SK-N-SH treated with all-trans-retinoic acid at 6 μM for 48 hours (cell line): ENCODE measurements around the gene DHDDS.

ENCODE experiments used
- ATAC-seq: fragments of 200-7000 bp; cut with Tn5 transposase; 3 replicates; pipeline ENCODE4 v1.9.1; 2020; ENCODE audit warnings: mild to moderate bottlenecking, moderate library complexity
- ARNTL ChIP-seq: fragments of 450-650 bp; formaldehyde crosslinking; IDR thresholded peaks from 2 replicates; pipeline ENCODE4 v1.5.0; 2020; ENCODE audit warnings: low read depth, mild to moderate bottlenecking, moderate library complexity, borderline replicate concordance
- BACH2 ChIP-seq: fragments of 250-450 bp; sonication (Bioruptor Pico); IDR thresholded peaks from 2 replicates; pipeline ENCODE4 v1.9.0; 2021; ENCODE audit warnings: mild to moderate bottlenecking, borderline replicate concordance
- CREB5 ChIP-seq: fragments of 250-450 bp; sonication (Bioruptor Pico); IDR thresholded peaks from 2 replicates; pipeline ENCODE4 v1.5.1; 2020; ENCODE audit warnings: low read depth, mild to moderate bottlenecking, moderate library complexity
- CSDC2 ChIP-seq: fragments of 250-450 bp; sonication (Bioruptor Pico); IDR thresholded peaks from 2 replicates; pipeline ENCODE4 v1.5.0; 2020; ENCODE audit warnings: mild to moderate bottlenecking, moderate library complexity
- CSRNP3 ChIP-seq: fragments of 250-450 bp; sonication (Bioruptor Pico); IDR thresholded peaks from 2 replicates; pipeline ENCODE4 v1.5.1; 2021; ENCODE audit warnings: mild to moderate bottlenecking, moderate library complexity
- GLIS3 ChIP-seq: fragments of 250-450 bp; sonication (Bioruptor Pico); IDR thresholded peaks from 2 replicates; pipeline ENCODE4 v1.5.0; 2020; ENCODE audit warnings: mild to moderate bottlenecking, moderate library complexity
- OSR1 ChIP-seq: fragments of 250-450 bp; sonication (Bioruptor Pico); IDR thresholded peaks from 2 replicates; pipeline ENCODE4 v1.8.0; 2022; ENCODE audit warnings: moderate library complexity, mild to moderate bottlenecking, inconsistent platforms
- PATZ1 ChIP-seq: fragments of 250-450 bp; sonication (Bioruptor Pico); IDR thresholded peaks from 2 replicates; pipeline ENCODE4 v1.8.0; 2020; ENCODE audit warnings: mild to moderate bottlenecking, moderate library complexity, borderline replicate concordance
- POU6F1 ChIP-seq: fragments of 250-450 bp; sonication (Bioruptor Pico); IDR thresholded peaks from 2 replicates; pipeline ENCODE4 v1.8.0; 2021; ENCODE audit warnings: low read depth, mild to moderate bottlenecking, moderate library complexity, borderline replicate concordance
- PPARA ChIP-seq: fragments of 250-450 bp; sonication (Bioruptor Pico); IDR thresholded peaks from 2 replicates; pipeline ENCODE4 v1.5.0; 2020; ENCODE audit warnings: mild to moderate bottlenecking, borderline replicate concordance
- RARB ChIP-seq: fragments of 250-450 bp; sonication (Bioruptor Pico); IDR thresholded peaks from 2 replicates; pipeline ENCODE4 v1.8.0; 2021; ENCODE audit warnings: mild to moderate bottlenecking, moderate library complexity
- SNAI2 ChIP-seq: fragments of 250-450 bp; sonication (Bioruptor Pico); IDR thresholded peaks from 2 replicates; pipeline ENCODE4 v1.5.0; 2020; ENCODE audit warnings: mild to moderate bottlenecking, moderate library complexity
- TCF4 ChIP-seq: fragments of 250-450 bp; sonication (Bioruptor Pico); IDR thresholded peaks from 2 replicates; pipeline ENCODE4 v1.8.0; 2021; ENCODE audit warnings: mild to moderate bottlenecking, moderate library complexity, borderline replicate concordance
- TSHZ2 ChIP-seq: fragments of 250-450 bp; sonication (Bioruptor Pico); IDR thresholded peaks from 2 replicates; pipeline ENCODE4 v1.5.0; 2020; ENCODE audit warnings: mild to moderate bottlenecking, moderate library complexity
- ZFP30 ChIP-seq: fragments of 450-650 bp; formaldehyde crosslinking; IDR thresholded peaks from 2 replicates; pipeline ENCODE4 v1.5.0; 2022; ENCODE audit warnings: mild to moderate bottlenecking, moderate library complexity
- ZNF70 ChIP-seq: fragments of 450-650 bp; formaldehyde crosslinking; IDR thresholded peaks from 2 replicates; pipeline ENCODE4 v1.5.0; 2020; ENCODE audit warnings: mild to moderate bottlenecking, moderate library complexity
- ZNF8 ChIP-seq: fragments of 450-650 bp; formaldehyde crosslinking; IDR thresholded peaks from 2 replicates; pipeline ENCODE4 v1.5.0; 2020; ENCODE audit warnings: mild to moderate bottlenecking, moderate library complexity

Gene DHDDS

GRCh38 chr1:26440259-26440658, 8.1 kb downstream of the DHDDS start:
- TF ChIP-seq TSHZ2 (CRISPR knock-in tag) (no peak), POU6F1 (no peak), SNAI2 (no peak), GLIS3 (no peak), OSR1 (CRISPR knock-in tag) (no peak), CSRNP3 (CRISPR knock-in tag) (no peak), RARB (CRISPR knock-in tag) (no peak), CSDC2 (CRISPR knock-in tag) (no peak)
- no peak for ATAC-seq

GRCh38 chr1:26449868-26450267, 17.7 kb downstream of the DHDDS start:
- ATAC-seq = no peak
- TF ChIP-seq ZNF70 (CRISPR knock-in tag) (no peak), PATZ1 (CRISPR knock-in tag) (no peak), CREB5 (CRISPR knock-in tag) (no peak), PPARA (CRISPR knock-in tag) (no peak), GLIS3 (no peak), BACH2 (no peak), SNAI2 (no peak), ZNF8 (CRISPR knock-in tag) (no peak), POU6F1 (no peak), CSRNP3 (CRISPR knock-in tag) (no peak), TCF4 (CRISPR knock-in tag) (no peak), ZFP30 (CRISPR knock-in tag) (no peak), TSHZ2 (CRISPR knock-in tag) (no peak), ARNTL (CRISPR knock-in tag) (no peak), RARB (CRISPR knock-in tag) (no peak)
